CD4-positive, alpha-beta T cell treated with Interleukin-12 subunit alpha and Interleukin-12 subunit beta, for 1 hour (primary cell): ENCODE data around the gene MPV17L2.

Source experiments
- DNase-seq: peaks from one replicate; pipeline ENCODE4 v3.0.0-alpha.2; 2020

The MPV17L2 gene

DNA sequence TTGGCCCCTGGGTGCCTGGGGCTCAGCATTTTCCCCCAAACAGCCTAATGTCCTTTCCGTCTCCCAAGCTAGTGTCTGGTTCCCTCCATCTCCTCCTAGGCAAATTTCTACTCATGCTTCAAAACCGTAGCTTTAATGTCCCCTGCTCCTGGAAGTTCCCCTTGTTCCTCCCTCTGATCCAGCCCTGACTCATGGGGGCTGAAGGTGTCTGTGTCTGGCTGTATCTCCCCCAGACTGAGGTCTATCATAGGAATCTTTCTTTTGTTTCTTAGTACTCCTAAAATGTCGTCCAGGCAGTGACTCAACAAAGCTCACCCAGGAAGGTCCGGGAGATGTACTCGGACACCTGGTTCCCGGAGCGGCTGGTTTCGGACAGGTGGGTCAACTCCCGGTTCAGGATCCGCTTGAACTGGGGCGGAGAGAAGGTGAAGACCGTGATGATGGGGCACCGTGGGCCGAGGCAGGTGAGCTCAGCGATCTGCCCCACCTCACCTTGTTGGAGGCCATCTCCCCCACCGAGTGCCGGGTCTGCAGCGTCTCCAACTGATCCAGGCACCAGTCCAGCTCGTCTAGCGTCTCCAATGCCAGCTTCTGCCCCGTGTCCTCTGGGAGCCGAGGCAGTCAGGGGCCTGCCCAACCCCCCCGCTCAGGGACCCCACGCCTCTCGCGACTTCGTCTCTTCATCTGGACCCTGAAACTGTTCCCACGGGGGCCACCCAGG, 27.1 kb downstream of the MPV17L2 start:
- no peak for DNase-seq

DNA sequence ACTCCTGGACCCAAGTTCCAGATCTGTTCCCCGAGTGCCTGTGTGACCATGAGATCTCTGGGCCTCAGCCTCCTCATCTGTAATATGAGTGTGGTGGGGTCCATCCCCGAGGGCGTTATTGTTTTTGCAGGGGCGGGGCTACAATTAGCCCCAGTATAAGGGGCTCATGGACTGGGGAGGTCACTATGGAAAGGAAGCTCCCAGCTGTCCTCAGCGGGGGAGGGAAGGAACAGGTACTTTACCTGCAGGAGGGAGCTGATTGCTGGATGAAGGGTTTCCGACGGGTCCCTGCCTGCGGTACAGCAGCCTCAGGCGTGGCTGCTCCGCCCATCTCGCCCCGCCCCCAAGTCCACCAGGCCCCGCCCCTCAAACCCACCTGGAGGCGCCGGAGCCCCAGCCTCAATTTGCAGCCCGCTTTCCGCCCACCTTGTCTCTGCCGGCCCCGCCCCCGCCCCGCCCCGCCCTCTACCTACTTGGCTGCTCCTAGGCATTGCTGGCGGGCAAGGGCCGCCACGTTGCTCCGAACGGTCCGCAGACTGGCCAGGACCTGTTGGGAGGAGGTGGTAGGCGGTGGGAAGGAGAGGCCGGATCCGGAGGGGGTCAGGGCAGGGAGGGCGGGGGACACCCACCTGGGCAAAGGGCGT, 27.7 kb downstream of the MPV17L2 start:
- no peak for DNase-seq

DNA sequence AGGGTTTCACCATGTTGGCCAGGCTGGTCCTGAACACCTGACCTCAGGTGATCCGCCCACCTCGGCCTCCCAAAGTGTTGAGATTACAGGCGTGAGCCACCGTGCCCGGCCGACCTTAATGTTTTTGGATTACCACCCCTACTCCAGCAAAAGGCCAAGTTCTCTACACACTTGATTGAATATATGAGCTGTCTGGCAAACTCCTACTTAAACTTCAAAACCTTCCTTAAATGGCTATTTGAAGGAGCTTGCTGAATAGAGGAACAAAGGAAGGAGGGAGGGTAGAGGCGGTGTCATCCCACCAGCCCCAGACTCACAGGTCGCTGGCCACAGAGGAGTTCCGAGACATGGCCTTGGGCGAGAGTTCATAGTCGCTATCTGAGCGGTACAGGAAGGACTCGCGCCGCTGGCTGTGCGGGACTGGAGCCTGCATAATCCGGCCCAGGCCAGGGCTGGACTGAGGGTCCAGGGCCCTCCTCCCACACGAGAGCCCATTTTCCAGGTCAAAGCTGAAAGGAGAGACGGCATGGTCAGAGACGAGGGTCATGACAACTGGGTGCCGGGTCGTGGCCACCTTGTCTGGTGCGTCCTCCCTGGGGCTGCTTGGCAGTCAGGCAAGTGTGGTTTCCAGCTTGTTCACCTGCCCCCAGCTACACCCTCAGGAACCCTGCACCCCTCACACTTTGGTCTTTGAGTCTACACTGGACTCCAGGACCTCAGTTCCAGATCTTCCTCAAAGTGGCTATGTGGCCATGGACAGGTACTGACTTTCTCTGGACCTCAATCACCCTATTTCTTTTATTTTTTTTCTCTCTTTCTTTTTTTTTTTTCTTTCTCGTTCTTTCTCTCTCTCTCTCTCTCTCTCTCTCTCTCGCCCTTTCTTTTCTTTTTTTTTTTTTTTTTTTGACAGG, 29.1 kb downstream of the MPV17L2 start:
- DNase-seq: no peak

DNA sequence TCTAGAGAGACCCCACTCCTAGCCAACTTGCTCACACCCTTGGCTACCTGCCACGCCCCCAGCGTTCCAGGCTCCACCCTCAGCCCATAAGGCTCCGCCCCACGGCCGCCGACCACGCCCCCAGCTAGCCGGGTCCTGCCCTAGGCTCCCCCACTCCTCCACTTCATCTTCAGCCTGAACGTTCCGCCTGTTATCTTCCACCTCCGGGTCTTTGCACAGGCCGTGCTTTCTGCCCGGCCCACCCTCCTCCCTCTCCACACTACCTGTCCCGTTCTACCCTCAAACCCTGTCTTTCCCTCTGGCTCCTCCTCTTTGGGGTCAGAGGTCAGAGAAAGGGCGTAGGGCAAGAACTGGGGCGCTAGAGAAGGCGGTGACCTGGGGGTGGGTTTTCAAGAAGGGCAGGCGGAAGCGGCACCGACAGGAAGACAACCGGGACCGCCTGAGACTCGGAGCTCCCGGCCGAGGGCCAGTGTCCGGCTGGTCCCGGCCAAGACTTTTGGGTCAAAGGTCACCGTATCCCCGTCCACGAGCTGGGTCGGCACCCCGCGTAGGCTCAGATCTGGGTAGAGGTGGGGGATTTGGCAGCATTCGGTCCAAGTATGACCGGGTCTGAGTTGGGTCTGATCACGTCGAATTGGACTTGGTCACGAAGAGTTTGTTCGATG, 31.0 kb downstream of the MPV17L2 start:
- DNase-seq: peak; percentile 19

DNA sequence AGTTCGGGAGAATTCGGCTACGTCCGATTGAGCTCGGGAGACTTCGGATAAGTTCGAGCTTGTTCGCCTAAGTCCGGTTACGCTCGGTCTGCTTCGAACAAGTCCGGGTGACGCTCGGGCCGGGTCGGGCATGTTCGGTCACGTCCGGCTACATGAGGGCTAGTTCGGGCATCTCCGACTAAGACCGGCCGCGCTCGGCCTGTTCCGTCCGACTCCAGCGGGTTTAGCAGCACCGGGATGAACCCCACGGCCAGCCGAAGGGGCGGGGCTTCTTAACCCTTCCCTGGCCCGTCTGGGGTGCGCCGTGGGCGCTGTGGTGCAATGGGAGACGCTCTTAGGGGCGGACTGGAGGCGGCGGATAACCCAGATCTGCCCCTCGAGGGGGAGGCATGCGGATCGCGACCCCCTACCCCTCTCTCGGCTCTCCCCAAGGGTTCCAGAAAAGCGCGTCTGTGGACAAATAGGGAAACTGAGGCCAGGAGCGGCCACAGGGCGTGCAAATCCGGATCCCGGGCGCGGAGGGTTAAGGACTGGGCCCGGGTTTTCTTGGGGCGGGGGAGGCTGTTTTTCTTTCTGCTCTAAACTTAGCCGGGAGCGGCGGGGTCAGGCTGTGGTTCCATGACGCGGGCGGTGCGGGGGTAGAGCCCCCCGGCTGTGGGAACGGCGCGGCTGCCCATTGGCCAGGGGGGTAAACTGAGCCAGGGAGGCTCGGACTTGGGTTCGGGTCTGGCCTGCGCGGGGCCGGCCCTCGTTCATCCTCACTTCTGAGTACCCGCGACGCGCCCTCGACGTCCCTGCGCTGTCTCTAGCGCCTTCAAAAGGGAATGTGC, 31.7 kb downstream of the MPV17L2 start:
- DNase-seq: peak; percentile 89

DNA sequence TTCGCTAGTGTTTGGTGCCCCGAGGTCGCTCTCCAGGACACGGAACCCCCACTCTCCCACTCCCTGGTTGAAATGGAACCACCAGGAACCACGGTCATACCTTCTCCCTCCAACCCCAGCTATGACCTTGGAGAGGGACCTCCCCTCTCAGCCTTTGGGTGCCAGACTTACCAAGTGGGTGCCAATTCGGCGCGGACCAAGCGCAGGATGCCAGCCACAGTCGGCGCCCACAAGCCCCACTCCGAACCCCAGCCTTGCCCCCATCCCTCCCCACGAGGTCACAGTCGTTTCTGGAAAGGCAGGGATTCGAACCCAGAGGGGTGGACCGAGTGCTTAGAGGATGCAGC, 32.3 kb downstream of the MPV17L2 start:
- DNase-seq: no peak

DNA sequence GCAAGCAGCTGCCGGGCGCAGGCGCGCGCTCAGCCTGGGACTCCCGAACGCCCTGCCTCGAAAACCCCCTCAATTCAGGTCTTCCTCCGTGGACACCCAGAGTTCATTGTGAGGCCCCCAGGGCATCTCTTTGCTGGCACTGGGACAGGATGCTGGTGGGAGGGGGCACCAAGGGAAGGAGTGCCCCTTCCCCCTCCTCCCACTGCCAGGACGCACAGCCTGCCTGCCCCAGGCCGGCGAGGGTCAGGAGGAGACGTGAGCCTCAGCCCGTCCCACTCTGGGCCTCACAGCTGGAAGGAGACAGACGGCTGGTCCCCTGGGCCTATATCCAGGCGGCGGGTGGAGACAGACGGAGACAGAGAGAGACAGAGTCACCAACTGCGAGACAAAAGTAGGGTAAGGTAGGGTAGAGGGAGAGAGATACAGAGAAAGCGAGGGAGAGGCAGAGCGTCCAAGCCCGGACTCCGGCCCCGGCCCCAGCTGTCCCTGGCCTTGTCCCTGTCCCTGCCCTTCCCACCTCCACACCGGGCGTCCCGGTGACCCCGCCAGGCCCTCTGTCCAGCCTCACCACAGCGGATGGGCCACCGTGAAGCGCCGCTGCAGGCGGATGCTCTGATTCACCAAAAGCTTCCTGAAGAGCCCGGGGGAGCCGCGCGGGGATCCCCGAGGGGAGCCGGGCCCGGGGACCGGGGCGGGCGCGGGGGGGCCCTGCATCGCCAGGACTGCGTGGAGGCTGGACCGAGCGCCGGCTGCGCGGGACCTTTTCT, 32.9 kb downstream of the MPV17L2 start, which contains the start of gene PDE4C:
Gene PDE4C (minus strand): TSS at position 737 of the 767 bp plus-strand sequence. CDS start 23 bp downstream, at position 714.
- no peak for DNase-seq

DNA sequence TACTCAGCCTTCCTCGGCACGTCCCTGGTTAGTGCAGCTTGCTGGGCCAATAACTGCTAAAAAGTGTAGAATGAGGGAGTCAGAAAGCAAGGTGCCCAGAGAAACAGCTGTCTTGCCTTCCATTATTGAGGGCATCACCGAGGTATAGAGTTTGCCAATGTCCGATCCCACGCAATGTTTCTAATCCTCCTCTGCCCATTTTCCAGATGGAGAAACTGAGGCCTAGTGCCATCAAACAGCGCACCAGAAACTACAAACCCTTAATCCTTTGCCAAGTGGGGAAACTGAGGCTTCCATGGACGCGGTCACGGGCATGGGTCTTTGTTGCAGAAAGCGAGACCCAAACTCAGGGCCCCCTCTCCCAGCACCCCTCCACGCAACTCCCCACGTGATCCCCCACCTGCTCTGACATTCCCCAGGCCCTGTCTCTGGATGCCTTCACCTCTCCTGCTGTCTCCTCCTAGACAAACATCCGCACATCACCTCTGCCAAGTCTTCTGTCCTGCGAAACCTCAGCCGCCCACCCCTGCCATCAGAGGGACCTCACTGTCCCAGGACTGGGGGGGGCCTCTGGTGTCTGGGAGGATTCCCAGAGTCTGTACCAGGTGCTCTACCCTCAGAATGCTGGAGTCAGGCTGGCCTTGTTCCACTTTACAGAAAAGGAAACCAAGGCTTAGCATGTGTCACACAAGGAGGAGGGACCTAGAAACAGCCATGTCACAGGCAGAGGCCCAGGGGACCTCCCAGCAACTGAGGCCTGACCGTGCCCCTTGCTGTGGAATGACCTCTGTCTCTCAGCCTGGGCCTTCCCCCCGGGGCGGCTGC, 34.1 kb downstream of the MPV17L2 start:
- DNase-seq: no peak

DNA sequence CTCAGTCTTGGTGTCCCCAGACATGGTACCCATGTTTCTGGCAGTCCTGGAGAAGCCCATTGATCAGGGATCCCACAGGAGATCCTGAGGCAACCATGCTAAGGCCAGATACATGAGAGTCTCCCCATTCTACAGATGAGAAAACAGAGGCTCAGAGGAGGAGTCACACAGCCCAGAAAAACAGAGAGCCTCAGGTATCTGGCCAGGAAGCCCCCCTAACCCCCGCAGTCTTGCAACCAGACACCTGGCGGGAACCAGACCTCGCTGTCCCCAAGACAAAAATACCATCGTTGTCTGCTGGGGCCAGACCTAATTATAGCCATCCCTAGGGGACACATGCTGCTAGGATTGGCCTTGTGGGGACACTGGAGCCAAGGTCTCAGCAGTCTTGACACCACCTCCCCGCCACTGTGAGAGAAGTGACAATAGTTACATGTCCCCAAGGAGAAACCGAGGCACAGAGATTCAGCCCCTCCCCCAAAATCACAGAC, 34.8 kb downstream of the MPV17L2 start:
- no peak for DNase-seq

DNA sequence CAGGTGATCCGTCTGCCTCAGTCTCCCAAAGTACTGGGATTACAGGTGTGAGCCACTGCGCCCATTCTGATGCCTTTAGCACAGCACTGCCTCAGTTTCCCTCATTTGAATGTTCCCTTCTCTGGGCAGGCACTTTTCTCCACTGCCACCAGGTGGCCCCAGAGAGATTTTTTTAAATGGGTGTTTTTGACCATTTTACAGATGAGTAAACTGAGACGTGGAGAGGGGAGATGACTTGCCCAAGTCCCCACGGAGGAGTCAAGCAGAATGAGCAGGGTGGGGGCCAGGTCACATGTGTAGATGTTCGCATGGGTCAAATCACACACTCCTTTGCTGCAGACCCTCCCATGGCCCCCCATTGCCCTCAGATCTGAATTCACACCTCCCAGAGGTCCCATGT, 36.5 kb downstream of the MPV17L2 start:
- no peak for DNase-seq

DNA sequence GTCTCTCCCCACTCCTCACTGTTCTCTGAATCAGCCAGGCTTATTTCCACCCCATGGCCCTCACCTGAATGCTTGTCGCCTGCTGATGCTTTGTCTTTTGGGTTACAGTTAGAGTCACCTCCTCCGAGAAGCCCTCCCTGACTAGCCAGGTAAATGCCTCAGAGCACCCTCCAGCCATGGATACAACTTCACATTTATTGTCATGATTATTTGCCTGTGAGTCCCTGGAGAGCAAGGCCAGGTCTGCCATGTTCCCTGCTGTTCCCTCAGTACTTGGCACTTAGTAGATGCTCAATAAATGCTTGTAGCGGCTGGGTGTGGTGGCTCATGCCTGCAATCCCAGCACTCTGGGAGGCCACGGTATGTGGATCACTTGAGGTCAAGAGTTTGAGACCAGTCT, 36.9 kb downstream of the MPV17L2 start:
- no peak for DNase-seq

DNA sequence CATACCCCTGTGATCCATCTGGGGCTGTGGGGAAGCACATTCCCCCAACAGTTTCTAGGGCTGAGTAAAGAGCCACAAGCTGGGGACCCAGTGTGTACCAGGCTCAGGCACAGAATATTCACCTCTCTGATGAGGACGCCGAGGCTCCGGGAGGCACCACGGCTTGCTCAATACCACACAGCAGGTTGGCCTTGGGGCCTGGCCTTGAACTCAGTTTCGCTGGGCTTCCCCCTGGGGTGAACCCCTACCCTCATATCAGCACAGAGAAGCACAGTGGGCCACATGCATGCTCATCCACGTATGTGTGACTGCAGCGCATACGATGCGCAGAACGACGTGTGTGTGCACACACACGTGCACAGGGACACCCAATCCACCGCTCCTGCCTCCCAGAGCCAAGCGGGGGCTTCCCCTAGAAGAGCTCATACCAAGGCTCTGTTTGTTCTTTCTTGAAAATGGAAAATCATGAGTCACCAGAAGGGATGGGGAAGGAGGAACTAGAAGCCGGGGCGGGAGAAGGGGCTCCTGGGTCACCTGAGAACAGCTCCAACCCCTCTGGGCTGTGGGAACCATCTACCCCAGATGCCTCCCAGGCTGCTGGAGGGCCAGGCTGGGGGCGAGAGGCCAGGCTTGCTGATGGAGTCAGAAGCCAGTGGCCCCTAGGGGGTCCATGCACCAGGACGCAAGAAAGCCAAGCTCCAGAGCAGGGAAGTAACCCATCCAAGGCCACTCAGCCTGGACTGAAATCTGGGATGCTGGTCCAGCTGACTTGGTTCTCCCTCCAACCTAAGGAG, 38.1 kb downstream of the MPV17L2 start:
- DNase-seq: no peak

DNA sequence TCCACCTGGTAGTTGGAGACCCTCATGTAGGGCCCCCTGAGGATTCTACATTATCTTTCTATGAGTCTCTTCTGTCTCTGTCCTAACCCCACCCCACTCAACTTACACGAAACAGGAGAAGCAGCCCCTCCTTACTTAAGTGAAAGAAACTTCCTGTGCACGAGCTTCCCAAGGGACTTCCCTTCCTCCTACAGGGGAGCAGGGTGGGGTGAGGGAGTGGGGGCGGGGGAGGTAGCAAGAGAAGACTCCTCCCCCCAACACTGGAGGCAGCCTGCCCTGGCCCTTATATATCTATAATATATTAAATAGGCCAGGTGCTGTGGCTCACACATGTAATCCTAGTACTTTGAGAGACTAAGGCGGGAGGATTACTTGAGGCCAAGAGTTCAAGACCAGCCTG, 38.8 kb downstream of the MPV17L2 start:
- no peak for DNase-seq

DNA sequence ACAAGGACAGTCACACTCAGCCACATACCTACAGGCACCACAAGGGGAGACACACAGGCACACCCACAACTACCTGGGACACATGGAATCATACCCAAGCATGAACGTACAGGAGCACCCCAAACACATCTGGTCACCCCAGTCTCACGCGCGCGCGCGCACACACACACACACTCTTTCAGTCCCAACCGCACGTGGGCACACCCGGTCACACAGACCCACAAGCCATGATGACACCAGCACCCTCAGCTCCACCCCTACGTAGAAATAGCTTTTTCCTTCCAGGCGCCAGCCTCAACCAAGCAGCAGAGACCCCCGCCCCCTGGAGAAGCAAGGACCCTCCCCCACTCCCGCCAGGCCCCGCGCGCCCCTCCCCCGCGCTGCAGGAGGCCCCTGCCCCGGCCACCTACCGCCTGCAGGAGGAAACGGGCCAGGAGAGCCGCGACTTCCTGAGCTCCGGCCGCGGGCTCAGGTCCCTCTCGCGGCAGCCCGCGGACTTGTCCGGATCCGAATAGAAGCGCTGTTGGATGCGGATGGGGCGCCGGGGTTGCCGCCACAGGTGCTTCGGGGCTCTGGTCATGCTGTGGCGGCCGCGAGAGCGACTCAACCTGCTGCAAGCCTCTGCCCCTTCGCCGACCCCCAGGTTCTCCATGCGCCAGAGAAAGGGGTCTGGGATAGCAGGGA, 39.7 kb downstream of the MPV17L2 start:
- no peak for DNase-seq

DNA sequence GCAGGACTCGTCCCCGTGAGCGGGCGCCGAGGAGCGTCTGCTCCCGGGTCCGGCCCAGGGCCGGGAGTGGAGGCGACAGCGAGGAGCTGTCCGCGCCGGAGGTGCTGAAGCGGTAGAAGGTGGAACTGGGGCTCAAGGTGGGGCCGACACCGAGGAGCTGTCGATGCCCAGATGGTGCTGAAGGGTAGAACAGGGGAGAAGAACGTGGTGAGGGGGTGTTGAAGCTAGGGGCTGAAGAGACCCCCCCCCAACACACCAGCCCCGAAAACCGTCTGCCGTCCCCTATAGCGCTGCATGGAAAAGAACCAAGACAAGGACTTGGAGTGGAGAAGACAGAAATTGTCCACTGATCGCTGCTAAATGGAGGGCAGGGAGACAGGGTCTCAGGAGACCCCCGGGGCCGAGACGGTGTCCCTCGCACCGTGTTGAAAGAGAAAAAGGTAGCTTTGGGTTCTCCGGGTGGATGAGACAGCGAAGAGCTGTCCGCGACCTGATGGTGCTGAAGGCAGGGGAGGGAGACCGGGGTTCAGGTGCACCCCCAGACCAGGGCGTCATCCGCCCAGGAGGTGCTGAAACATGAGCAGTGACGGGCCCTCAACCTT, 40.3 kb downstream of the MPV17L2 start:
- peak; percentile 43 for DNase-seq

DNA sequence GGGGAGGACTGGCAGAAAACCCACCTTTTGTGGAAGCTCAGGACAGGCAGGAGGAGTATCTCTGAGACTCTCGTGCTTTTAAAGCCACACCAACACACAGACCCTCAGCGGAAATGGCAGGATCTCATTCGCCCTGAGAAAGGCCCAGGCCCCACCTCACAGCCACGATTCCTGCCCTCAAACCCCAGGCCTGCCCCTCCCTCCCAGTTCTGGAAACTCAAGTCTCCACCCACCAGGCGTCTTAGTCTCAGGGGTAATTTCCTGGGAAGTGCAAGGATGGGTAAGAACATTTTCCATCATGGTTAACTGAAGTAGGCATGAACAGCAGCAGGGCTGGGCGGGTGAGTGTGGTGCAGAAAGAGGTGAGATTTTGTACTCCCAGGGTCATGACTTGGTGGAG, 41.2 kb downstream of the MPV17L2 start:
- no peak for DNase-seq

DNA sequence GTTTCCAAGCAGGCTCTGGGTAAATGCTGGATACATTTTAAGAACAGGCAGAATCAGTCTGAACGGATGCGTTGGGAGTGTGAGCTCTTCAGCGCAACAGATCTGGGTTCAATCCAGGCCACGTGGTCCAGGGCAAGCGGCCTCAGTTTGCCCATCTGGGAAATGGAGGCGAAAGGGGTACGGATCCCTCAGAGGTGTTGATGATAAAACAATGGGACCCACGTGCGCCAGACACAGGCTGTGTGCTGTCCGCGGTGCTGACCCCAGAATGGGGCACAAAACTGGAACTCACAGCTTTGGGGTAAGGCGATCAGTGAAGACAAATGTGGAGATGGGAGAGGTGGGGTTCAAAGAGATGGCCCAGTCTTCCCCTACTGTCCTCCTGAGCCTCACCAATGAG, 46.3 kb downstream of the MPV17L2 start:
- no peak for DNase-seq

DNA sequence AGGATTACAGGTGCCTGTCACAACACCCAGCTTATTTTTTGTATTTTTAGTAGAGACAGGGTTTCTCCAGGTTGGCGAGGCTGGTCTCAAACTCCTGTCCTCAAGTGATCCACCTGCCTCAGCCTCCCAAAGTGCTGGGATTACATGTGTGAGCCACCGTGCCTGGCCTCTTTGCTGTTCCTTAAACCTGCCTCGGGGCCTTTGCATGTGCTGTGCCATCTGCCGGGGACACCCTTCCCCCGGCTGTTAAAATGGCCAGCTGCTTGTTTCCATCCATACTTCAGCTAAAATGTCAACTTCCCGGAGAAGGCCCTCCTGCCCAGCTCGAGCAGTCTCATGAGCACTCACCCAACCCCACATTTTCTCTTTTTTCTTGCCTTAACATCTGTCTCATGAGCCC, 52.3 kb downstream of the MPV17L2 start:
- no peak for DNase-seq
